ENCODE results near the gene KCTD1. TPM values are rescaled to one million over a fixed set of nuclear protein-coding genes. Genes with fewer than 3 reads are reported as not detected.

KCTD1 gene
- total and polyA plus RNA-seq, 2 of the 4 experiments (the other 2 are of a cell fraction), result 5.0 to 5.8 TPM

DNA sequence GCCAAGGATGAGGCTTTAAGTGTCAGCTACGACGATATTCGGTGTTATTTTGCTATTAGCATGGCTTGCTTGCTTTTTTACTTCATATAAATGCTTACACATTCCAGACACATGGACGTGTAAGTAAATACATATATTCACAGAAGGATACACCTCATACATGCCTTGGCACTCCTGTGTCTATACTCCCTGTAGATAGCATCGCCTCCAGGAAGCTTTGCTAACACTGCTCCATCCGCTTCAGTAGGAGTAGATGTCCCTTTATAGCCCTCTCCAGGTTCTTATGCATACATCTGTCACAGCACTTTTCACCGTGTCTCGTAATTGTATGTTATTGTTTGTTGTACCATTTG, 27.5 kb upstream of the KCTD1 start:
- no peaks in the 10 kb centered on the region for H3K9me3 ChIP-seq (ENCODE audit: control insufficient read depth, insufficient read depth, low read length)
- H2BK20ac ChIP-seq (ENCODE audit: low read depth, low read length), result no peak overlapping the region
- H2AK9ac ChIP-seq (replicated peaks; ENCODE audit: low read depth, low read length, poor library complexity), result no peak overlapping the region
- no peak overlapping the region for H3K4me3 ChIP-seq (ENCODE audit: insufficient read depth, low read depth, low read length)
- no peak overlapping the region for H2BK5ac ChIP-seq (ENCODE audit: low read depth, low read length, poor library complexity, severe bottlenecking)
- H3K9ac ChIP-seq (ENCODE audit: low read depth, low read length), result no peak overlapping the region
- WGBS, 2 experiments (ENCODE audit: extremely low coverage in 2 of 2, insufficient read length in 1 of 2), result no CpG with 5 or more reads among the region's 8 CpGs
- intact Hi-C loops (cut with micrococcal nuclease), result no loop called here
- no peak overlapping the region for H3K23ac ChIP-seq (ENCODE audit: low read depth, low read length)
- H2BK120ac ChIP-seq (ENCODE audit: low read depth, low read length), result no peak overlapping the region
- H4K8ac ChIP-seq (ENCODE audit: low read depth in 2 of 2, low read length in 2 of 2), result no peak overlapping the region
- no peaks in the 10 kb centered on the region for H4K20me1 ChIP-seq (ENCODE audit: insufficient read depth, low read length)
- no peak for DNase-seq
- no peak overlapping the region for H3K27ac ChIP-seq (ENCODE audit: insufficient read depth, low read length)
- no peak overlapping the region for H2AFZ ChIP-seq (replicated peaks; ENCODE audit: low read length, poor library complexity)
- no peaks in the 10 kb centered on the region for H3K4me1 ChIP-seq (ENCODE audit: control insufficient read depth, insufficient read depth, low read length)
- no peaks in the 10 kb centered on the region for H3K79me1 ChIP-seq (ENCODE audit: low read depth in 1 of 2, low read length in 2 of 2)
- no peak overlapping the region for H3K18ac ChIP-seq (ENCODE audit: low read depth, low read length)
- no peak overlapping the region for H3K56ac ChIP-seq (ENCODE audit: extremely low read depth, insufficient read depth, low read length)
- no peak overlapping the region for H2BK15ac ChIP-seq (ENCODE audit: low read depth, low read length)
- H3K9me1 ChIP-seq (ENCODE audit: insufficient read depth, low read length), result no peaks in the 10 kb centered on the region
- H3K4ac ChIP-seq (ENCODE audit: low read depth, low read length), result no peak overlapping the region
- H4K5ac ChIP-seq (ENCODE audit: low read depth, low read length), result no peak overlapping the region
- peak overlapping the region; percentile 36; the same call in 1 of the 2 replicates for H3K4me2 ChIP-seq (ENCODE audit: low read depth, low read length)
- in situ Hi-C loops (cut with MboI; ENCODE audit: low sequenced_read_pairs), result no loop called here
- H3K36me3 ChIP-seq (ENCODE audit: control insufficient read depth, insufficient read depth, low read length), result no peaks in the 10 kb centered on the region
- no peak overlapping the region for H2AK5ac ChIP-seq (ENCODE audit: low read depth, low read length)
- dilution Hi-C loops (cut with HindIII; ENCODE audit: low sequenced_read_pairs, unreplicated experiment), result no loop called here
- BruUV-seq (replicated peaks), result no TSS peak
- ChIA-PET POLR2A (ENCODE audit: unreplicated experiment) (no interaction called here), CTCF (no interaction called here)
- TF ChIP-seq, protein P1, sequence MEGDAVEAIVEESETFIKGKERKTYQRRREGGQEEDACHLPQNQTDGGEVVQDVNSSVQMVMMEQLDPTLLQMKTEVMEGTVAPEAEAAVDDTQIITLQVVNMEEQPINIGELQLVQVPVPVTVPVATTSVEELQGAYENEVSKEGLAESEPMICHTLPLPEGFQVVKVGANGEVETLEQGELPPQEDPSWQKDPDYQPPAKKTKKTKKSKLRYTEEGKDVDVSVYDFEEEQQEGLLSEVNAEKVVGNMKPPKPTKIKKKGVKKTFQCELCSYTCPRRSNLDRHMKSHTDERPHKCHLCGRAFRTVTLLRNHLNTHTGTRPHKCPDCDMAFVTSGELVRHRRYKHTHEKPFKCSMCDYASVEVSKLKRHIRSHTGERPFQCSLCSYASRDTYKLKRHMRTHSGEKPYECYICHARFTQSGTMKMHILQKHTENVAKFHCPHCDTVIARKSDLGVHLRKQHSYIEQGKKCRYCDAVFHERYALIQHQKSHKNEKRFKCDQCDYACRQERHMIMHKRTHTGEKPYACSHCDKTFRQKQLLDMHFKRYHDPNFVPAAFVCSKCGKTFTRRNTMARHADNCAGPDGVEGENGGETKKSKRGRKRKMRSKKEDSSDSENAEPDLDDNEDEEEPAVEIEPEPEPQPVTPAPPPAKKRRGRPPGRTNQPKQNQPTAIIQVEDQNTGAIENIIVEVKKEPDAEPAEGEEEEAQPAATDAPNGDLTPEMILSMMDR (conservative IDR thresholded peaks at IDR 0.05; ENCODE audit: low read depth, low read length), result no peak
- peaks cover 19% of the 10 kb centered on the region for H3K27me3 ChIP-seq (ENCODE audit: control insufficient read depth, insufficient read depth, low read length)
- ATAC-seq (ENCODE audit: low read depth), result no peak; the same call in 1 of the 2 replicates
- H3K14ac ChIP-seq (replicated peaks; ENCODE audit: low read depth, low read length), result no peak overlapping the region
- no peak overlapping the region for H4K91ac ChIP-seq (ENCODE audit: insufficient read depth, low read depth, low read length)
